Neuronal stem cell (in vitro differentiated cells): Measurements from ENCODE around the gene UBE2L3.
"Not testable (repeated sequence)": the region's sequence is repeated elsewhere in the genome, so short reads cannot be mapped to it uniquely, and the experiment has no call there.

Experiments used
- DNase-seq: peaks from one replicate; pipeline ENCODE4 v3.0.0-alpha.2; 2013; ENCODE audit warnings: low spot score
- H2AFZ ChIP-seq: one replicate; pipeline ENCODE4 v1.6.1; 2013; ENCODE audit warnings: mild to moderate bottlenecking, low read length, inconsistent platforms
- H2AK5ac ChIP-seq: 2 replicates; pipeline ENCODE4 v1.6.1; 2013; ENCODE audit warnings: low read depth, mild to moderate bottlenecking, inconsistent platforms, low read length, moderate library complexity, mixed read lengths
- H2BK120ac ChIP-seq: 2 replicates; pipeline ENCODE4 v1.6.1; 2013; ENCODE audit warnings: low read depth, mild to moderate bottlenecking, inconsistent platforms, low read length, moderate library complexity, mixed read lengths
- H2BK12ac ChIP-seq: one replicate; pipeline ENCODE4 v1.6.1; 2013; ENCODE audit warnings: low read length, inconsistent platforms
- H2BK15ac ChIP-seq: 2 replicates; pipeline ENCODE4 v1.6.1; 2013; ENCODE audit warnings: mild to moderate bottlenecking, low read length, inconsistent platforms, mixed read lengths
- H2BK5ac ChIP-seq: one replicate; pipeline ENCODE4 v1.6.1; 2013; ENCODE audit warnings: inconsistent platforms, mild to moderate bottlenecking, low read length, moderate library complexity
- H3K14ac ChIP-seq: one replicate; pipeline ENCODE4 v1.6.1; 2013; ENCODE audit warnings: low read length, inconsistent platforms
- H3K18ac ChIP-seq: 2 replicates; pipeline ENCODE4 v1.6.1; 2013; ENCODE audit warnings: low read length, inconsistent platforms
- H3K23ac ChIP-seq: 2 replicates; pipeline ENCODE4 v1.6.1; 2013; ENCODE audit warnings: low read depth, mild to moderate bottlenecking, mixed read lengths, low read length, inconsistent platforms; ENCODE audit not compliant: poor library complexity
- H3K27ac ChIP-seq: replicated peaks from 3 replicates; pipeline ENCODE4 v1.5.1; 2013; ENCODE audit warnings: low read length, inconsistent platforms
- H3K27me3 ChIP-seq, 3 experiments: 2 replicates each; pipeline ENCODE4 v1.6.1; 2013; ENCODE audit warnings: low read length in 3 of 3, mild to moderate bottlenecking in 2 of 3, inconsistent platforms in 1 of 3, low read depth in 1 of 3, mixed read lengths in 1 of 3, moderate library complexity in 1 of 3; ENCODE audit not compliant: control insufficient read depth in 3 of 3, insufficient read depth in 3 of 3
- H3K36me3 ChIP-seq, 2 donors: replicated peaks in 1 of 2; 2 replicates each; pipeline ENCODE4 v1.6.1; 2013; ENCODE audit warnings: low read length in 2 of 2; ENCODE audit not compliant: control insufficient read depth in 2 of 2, insufficient read depth in 2 of 2
- H3K4ac ChIP-seq: 2 replicates; pipeline ENCODE4 v1.6.1; 2013; ENCODE audit warnings: inconsistent platforms, mild to moderate bottlenecking, low read length, moderate library complexity
- H3K4me1 ChIP-seq, 2 donors: 1 replicate in 1 of 2; 2 replicates in 1 of 2; pipeline ENCODE4 v1.6.1; 2013; ENCODE audit warnings: low read length in 2 of 2, low read depth in 1 of 2; ENCODE audit not compliant: control insufficient read depth in 2 of 2, insufficient read depth in 1 of 2
- H3K4me2 ChIP-seq: one replicate; pipeline ENCODE4 v1.6.1; 2013; ENCODE audit warnings: mild to moderate bottlenecking, low read length, inconsistent platforms; ENCODE audit not compliant: insufficient read depth, poor library complexity, severe bottlenecking
- H3K4me3 ChIP-seq, 2 donors: 2 replicates each; pipeline ENCODE4 v1.5.1; 2013; ENCODE audit warnings: low read length in 2 of 2, mild to moderate bottlenecking in 2 of 2, inconsistent platforms in 1 of 2, moderate library complexity in 1 of 2
- H3K79me1 ChIP-seq: one replicate; pipeline ENCODE4 v1.6.1; 2013; ENCODE audit warnings: low read depth, mild to moderate bottlenecking, inconsistent platforms, low read length, moderate library complexity
- H3K9ac ChIP-seq: one replicate; pipeline ENCODE4 v1.6.1; 2013; ENCODE audit warnings: mild to moderate bottlenecking, low read depth, low read length, inconsistent platforms; ENCODE audit not compliant: poor library complexity
- H3K9me3 ChIP-seq, 2 donors: replicated peaks in 1 of 2; 2 replicates each; pipeline versions ENCODE3 to v1.6.1; 2013; ENCODE audit warnings: low read length in 2 of 2, mild to moderate bottlenecking in 2 of 2, inconsistent platforms in 1 of 2, low read depth in 1 of 2, mixed read lengths in 1 of 2, moderate library complexity in 1 of 2; ENCODE audit not compliant: control insufficient read depth in 2 of 2, insufficient read depth in 1 of 2
- H4K8ac ChIP-seq: one replicate; pipeline ENCODE4 v1.6.1; 2013; ENCODE audit warnings: low read depth, mild to moderate bottlenecking, inconsistent platforms, low read length, moderate library complexity
- H4K91ac ChIP-seq: one replicate; pipeline ENCODE4 v1.6.1; 2013; ENCODE audit warnings: low read length, low read depth, mild to moderate bottlenecking, inconsistent platforms; ENCODE audit not compliant: poor library complexity
- WGBS, 2 donors: extraction: QIAGEN DNeasy Blood & Tissue Kit; methylation state at CpG; one replicate each; pipeline ENCODE4 v1.1.7; 2013; ENCODE audit warnings: missing lambda C conversion rate in 2 of 2, mixed read lengths in 1 of 2; ENCODE audit not compliant: insufficient read length in 2 of 2, insufficient replicate concordance in 1 of 2; ENCODE audit errors: extremely low coverage in 2 of 2; 5-methylcytosine and 5-hydroxymethylcytosine counted together

Gene UBE2L3

GRCh38 chr22:21560657-21561056 is 6.9 kb upstream of the UBE2L3 start:
- not testable (repeated sequence) for H2AFZ ChIP-seq, H3K27ac ChIP-seq, H3K79me1 ChIP-seq, H2BK12ac ChIP-seq, H3K23ac ChIP-seq, H4K91ac ChIP-seq, H4K8ac ChIP-seq, H2BK15ac ChIP-seq, H3K9ac ChIP-seq, H3K4me1 ChIP-seq, H3K4me2 ChIP-seq, H3K9me3 ChIP-seq, H2BK5ac ChIP-seq, H3K14ac ChIP-seq, DNase-seq, H3K36me3 ChIP-seq, H2AK5ac ChIP-seq, H3K18ac ChIP-seq, H2BK120ac ChIP-seq, H3K4ac ChIP-seq, H3K4me3 ChIP-seq, H3K27me3 ChIP-seq
- WGBS, 2 donors: no CpG with 5 or more reads among the region's 3 CpGs

GRCh38 chr22:21563912-21564311 is 3.6 kb upstream of the UBE2L3 start:
- Histone ChIP-seq H4K8ac (no peak overlapping the region), H2BK15ac (no peak overlapping the region), H3K4me2 (no peak overlapping the region), H2AFZ (no peak overlapping the region), H3K4me1 (peaks cover 2 to 3% of the 10 kb centered on the region in 2 donors), H4K91ac (no peak overlapping the region), H3K14ac (no peak overlapping the region), H3K4ac (no peak overlapping the region), H2BK5ac (no peak overlapping the region), H2AK5ac (no peak overlapping the region), H3K79me1 (peaks cover 6% of the 10 kb centered on the region), H3K18ac (no peak overlapping the region), H3K4me3 (no peak overlapping the region), H3K36me3 (no peaks in the 10 kb centered on the region), H3K27me3 (no peaks in the 10 kb centered on the region), H2BK120ac (no peak overlapping the region), H3K23ac (no peak overlapping the region), H3K9ac (no peak overlapping the region), H2BK12ac (no peak overlapping the region), H3K9me3 (no peaks in the 10 kb centered on the region), H3K27ac (no peak overlapping the region)
- DNase-seq: no peak
- WGBS, 2 donors: no CpG with 5 or more reads among the region's 8 CpGs

GRCh38 chr22:21564411-21564810 is 3.1 kb upstream of the UBE2L3 start:
- H2AK5ac ChIP-seq: no peak overlapping the region
- peaks cover 6% of the 10 kb centered on the region for H3K79me1 ChIP-seq
- no peak overlapping the region for H2BK15ac ChIP-seq
- H3K27me3 ChIP-seq: no peaks in the 10 kb centered on the region
- no peak overlapping the region for H3K4me2 ChIP-seq
- WGBS, 2 donors: no CpG with 5 or more reads among the region's 6 CpGs
- H3K18ac ChIP-seq: no peak overlapping the region
- H3K4ac ChIP-seq: no peak overlapping the region
- no peak overlapping the region for H3K27ac ChIP-seq
- H3K9ac ChIP-seq: no peak overlapping the region
- DNase-seq: no peak
- peaks cover 0 to 2% of the 10 kb centered on the region in 2 donors for H3K36me3 ChIP-seq
- no peak overlapping the region for H3K4me3 ChIP-seq
- peak overlapping the region; percentile 75 for H2AFZ ChIP-seq
- no peak overlapping the region for H3K14ac ChIP-seq
- H2BK5ac ChIP-seq: no peak overlapping the region
- no peak overlapping the region for H3K23ac ChIP-seq
- peaks cover 3 to 5% of the 10 kb centered on the region in 2 donors for H3K4me1 ChIP-seq
- no peaks in the 10 kb centered on the region for H3K9me3 ChIP-seq
- no peak overlapping the region for H4K8ac ChIP-seq
- H2BK12ac ChIP-seq: no peak overlapping the region
- no peak overlapping the region for H4K91ac ChIP-seq
- H2BK120ac ChIP-seq: no peak overlapping the region

GRCh38 chr22:21568347-21569075 is 997 bp downstream of the UBE2L3 start:
- H4K8ac ChIP-seq: no peak overlapping the region
- DNase-seq: no peak
- H3K9me3 ChIP-seq: no peaks in the 10 kb centered on the region
- H3K36me3 ChIP-seq: peaks cover 3 to 31% of the 10 kb centered on the region in 2 donors
- peaks cover 13% of the 10 kb centered on the region in 2 donors for H3K4me1 ChIP-seq
- H2BK120ac ChIP-seq: no peak overlapping the region
- peak overlapping the region; percentile 99 for H3K18ac ChIP-seq
- H2BK12ac ChIP-seq: no peak overlapping the region
- H3K4me2 ChIP-seq: peak overlapping the region; percentile 74
- H3K4me3 ChIP-seq: peak overlapping the region; percentile 92 to 98
- peak overlapping the region; percentile 84 for H2AFZ ChIP-seq
- H2BK15ac ChIP-seq: no peak overlapping the region
- no CpG with 5 or more reads among the region's 26 CpGs for WGBS, 2 donors
- no peak overlapping the region for H3K4ac ChIP-seq
- H2AK5ac ChIP-seq: peak overlapping the region; percentile 88
- H2BK5ac ChIP-seq: peak overlapping the region; percentile 75
- peaks cover 12% of the 10 kb centered on the region for H3K79me1 ChIP-seq
- no peaks in the 10 kb centered on the region for H3K27me3 ChIP-seq
- peak overlapping the region; percentile 96 for H3K23ac ChIP-seq
- H3K9ac ChIP-seq: peak overlapping the region; percentile 89
- no peak overlapping the region for H4K91ac ChIP-seq
- peak overlapping the region; percentile 71 for H3K14ac ChIP-seq
- H3K27ac ChIP-seq: peak overlapping the region; percentile 26
